Fibroblast of skin of abdomen (primary cell): ENCODE measurements around the gene NUMA1. TPM values are rescaled to one million over a fixed set of nuclear protein-coding genes. Genes with fewer than 3 reads are reported as not detected.

ENCODE experiments used
- DNase-seq: peaks from one replicate; pipeline ENCODE4 v3.0.0-alpha.2; 2013
- polyA plus RNA-seq, 2 experiments: library from polyadenylated mRNA; unstranded; fragments of 120-200 nt; gene quantifications; one replicate each; pipeline ENCODE4 v1.2.1, GENCODE V29; 2013; ENCODE audit not compliant: insufficient read length in 2 of 2

The NUMA1 gene
- polyA plus RNA-seq (2013, experiment 1 of 2; ENCODE audit: insufficient read length) = 122 TPM
- 121 TPM for polyA plus RNA-seq (2013, experiment 2 of 2; ENCODE audit: insufficient read length)

DNA sequence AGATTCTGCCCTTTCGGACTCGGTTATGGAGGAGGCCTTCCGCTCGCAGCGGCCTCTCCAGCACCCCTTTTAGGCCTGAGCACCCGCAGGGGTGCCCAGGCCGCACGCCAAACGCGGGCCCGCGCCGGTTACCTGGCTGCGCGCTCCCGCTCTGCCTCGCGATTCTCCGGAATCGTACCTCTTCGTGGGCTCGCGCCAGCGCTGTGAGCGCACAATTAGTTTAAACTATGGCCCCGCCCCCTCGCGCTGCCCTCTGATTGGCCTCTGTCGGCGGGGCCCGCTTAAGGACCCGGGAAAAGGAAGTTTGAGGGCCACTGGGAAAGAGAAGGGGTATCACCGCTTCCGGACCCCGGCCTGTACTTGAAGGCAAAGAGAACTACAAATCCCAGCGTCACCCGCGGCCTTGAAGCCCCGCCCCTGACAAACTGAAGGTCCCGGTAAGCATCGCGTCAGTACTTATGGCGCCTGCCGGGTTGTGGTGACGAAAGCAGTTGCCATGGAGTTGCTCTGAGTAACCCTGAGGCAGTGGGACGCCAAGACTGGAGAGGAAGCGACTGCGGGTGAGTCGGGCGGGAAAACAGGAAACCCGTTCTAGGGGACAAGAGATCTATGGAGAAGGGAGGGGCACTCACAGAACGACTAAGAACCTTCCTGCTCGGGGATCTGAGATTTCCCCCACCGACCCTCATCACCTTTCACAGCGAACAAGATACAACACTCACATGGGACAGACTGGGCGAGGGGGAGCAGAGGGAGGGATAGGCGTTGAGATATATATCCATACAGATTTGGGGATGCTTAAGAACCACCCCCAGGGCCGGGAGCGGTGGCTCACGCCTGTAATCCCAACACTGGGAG, at the start of gene NUMA1, which contains the start of gene LRRC51:
TSS of gene NUMA1 (minus strand) at position 217 of the 858 bp plus-strand sequence. CDS start 44,599 bp downstream, outside the sequence.
TSS of gene LRRC51 (plus strand) at position 525 of the 858 bp plus-strand sequence. CDS start 8,234 bp downstream, outside the sequence.
- DNase-seq = peak; percentile 100

GRCh38 chr11:72129381-72129780, 49.0 kb upstream of the NUMA1 start:
- DNase-seq = no peak

DNA sequence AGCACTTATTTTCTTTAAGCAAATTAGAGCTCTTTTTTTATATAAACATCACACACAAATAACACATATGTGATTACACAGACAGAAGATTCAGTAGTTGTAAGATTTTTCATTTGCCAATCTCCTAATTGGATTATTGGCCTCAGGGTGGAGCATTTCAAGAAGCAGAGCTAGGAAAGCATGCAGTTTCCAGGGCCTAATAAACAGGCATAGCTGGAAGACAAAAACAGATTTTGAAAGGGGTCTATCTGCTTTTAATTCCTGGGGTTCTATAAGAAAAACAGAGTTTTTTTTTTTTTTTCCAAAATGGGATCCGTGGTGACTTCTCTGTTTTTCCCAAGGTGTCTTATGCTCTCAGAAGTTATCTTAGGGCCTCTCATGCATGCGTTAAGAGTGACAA, 47.6 kb upstream of the NUMA1 start:
- no peak for DNase-seq

DNA sequence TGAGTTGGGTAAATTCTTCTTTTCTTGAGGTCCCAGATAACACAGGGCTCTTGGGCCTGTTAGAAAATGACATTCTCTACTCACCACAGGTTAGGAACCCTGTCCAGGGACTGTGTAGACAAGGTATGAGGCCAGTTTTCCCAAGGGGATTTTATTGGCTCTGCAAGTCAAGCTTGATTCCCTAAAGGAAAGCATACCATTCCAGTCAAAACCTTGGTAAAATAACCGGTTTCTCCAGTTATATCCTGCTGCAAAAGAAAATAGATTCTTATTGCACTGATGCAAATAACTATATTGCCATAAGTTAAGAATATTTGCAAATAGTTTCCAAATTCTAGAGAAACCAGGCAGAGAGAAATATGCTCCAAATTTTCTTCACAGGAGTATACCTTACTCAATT, 45.6 kb upstream of the NUMA1 start:
- no peak for DNase-seq

GRCh38 chr11:72124046-72124445, 43.7 kb upstream of the NUMA1 start:
- DNase-seq = no peak

DNA sequence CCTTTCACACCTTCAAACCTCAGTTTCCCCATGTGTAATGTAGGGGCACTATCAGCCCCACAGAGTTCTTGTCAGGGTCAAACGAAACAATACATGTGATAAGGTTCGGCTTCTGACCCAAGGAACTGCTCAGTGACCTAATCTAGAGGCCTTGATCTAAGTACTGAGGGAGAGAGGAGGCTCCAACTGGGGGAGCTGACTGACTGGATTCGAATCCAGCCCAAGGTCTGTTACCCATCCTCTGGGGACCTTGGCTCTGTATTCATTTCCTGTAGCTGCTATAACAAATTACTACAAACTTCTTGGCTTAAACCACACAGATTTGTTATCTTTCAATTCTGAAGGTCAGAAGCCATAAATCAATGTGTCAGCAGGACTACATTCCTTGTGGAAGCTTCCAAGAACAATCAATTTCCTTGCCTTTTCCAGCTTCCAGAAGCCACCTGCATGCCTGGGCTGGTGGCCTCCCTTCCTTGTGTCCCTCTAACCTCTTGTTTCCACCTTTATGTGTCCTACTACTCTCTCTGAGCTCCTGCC, 42.8 kb upstream of the NUMA1 start:
- peak; percentile 14 for DNase-seq

DNA sequence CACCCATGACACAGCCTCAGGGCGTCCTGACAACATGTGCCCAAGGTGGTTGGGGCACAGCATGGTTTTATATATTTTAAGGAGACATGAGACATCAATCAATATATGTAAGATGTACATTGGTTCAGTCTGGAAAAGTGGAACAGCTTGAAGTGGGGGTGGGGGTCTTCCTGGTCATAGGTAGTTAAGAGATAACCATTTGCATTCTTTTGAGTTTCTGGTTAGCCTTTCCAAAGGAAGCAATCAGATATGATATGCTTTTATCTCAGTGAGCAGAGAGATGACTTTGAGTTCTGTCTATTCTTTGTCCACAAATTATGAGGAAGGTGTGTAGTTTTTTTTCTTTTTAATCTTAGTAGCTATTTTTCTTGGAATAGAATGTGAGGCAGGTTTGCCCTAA, 42.3 kb upstream of the NUMA1 start:
- no peak for DNase-seq

DNA sequence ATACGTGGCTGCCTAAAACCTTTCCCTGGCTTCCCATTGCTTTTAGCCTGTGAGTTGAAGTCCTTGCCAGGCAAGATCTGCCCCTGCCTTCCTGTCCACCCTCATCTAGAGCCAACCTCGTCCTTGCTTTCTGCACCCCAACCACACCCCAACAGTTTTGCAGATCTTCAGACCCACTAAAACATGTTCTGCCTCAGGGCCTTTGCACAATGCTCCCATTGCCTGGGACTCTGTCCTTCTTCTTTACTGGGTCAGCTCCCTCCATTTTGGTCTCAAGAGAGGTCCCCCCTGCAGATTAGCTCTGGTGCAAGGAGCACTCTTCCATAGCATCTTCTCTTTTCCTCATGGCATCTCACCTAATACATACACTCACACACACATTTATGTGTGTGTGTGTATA, 40.6 kb upstream of the NUMA1 start:
- no peak for DNase-seq

DNA sequence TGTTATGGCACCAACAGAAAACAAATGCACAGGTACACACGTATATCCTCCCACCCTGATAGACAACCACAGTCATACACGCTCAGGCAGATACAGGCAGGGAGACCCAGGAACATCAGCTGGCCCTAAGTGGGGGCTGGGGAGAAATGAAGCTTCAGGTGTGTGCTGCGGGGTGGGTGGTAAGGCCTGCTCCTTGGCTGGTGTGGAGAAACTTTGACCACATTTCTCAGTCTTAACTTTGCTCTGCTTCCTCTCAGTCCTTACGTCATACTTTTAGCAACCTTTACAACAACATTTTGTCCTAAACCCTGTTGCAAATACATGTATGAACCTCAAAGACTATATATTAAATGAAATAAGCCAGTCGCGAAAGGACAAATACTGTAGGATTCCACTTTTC, 38.9 kb upstream of the NUMA1 start:
- DNase-seq = no peak

GRCh38 chr11:72116019-72116755, 35.8 kb upstream of the NUMA1 start:
- no peak for DNase-seq

DNA sequence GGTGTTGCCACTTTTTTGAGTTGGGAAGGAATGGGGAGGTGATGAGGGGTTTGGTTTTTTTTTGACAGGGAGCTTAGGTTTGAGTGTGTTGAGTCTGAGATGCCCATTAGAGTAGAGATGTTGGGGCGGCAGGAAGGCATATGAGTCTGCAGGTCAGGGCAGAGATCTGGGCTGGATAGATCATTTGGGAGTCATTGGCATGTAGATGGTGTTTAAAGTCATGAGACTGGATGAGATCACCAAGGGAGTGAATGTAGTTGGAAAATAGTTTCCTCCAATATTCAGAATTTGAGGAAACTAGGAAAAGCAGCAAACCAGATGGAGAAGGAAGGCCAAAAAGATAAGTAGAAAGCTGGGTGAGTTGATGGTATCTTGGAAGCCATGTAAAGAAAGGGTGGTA, 34.2 kb upstream of the NUMA1 start:
- no peak for DNase-seq

- no peak for DNase-seq
These were observed 32.9 kb upstream of the NUMA1 start for GRCh38 chr11:72112978-72113808.

- peak; percentile 100 for DNase-seq
These were observed 32.0 kb upstream of the NUMA1 start, which contains the start of gene ANAPC15 for GRCh38 chr11:72112143-72112977. ANAPC15 (minus strand) TSS chr11:72112695; CDS start chr11:72111276, 1,419 bp downstream.

GRCh38 chr11:72111300-72112142, 31.2 kb upstream of the NUMA1 start:
- no peak for DNase-seq

GRCh38 chr11:72105888-72106287, 25.5 kb upstream of the NUMA1 start, which contains the start of gene TOMT:
TOMT (plus strand) TSS chr11:72105924; CDS start chr11:72105952, 28 bp downstream.
- DNase-seq = no peak

GRCh38 chr11:72103754-72104167, 23.4 kb upstream of the NUMA1 start:
- no peak for DNase-seq

DNA sequence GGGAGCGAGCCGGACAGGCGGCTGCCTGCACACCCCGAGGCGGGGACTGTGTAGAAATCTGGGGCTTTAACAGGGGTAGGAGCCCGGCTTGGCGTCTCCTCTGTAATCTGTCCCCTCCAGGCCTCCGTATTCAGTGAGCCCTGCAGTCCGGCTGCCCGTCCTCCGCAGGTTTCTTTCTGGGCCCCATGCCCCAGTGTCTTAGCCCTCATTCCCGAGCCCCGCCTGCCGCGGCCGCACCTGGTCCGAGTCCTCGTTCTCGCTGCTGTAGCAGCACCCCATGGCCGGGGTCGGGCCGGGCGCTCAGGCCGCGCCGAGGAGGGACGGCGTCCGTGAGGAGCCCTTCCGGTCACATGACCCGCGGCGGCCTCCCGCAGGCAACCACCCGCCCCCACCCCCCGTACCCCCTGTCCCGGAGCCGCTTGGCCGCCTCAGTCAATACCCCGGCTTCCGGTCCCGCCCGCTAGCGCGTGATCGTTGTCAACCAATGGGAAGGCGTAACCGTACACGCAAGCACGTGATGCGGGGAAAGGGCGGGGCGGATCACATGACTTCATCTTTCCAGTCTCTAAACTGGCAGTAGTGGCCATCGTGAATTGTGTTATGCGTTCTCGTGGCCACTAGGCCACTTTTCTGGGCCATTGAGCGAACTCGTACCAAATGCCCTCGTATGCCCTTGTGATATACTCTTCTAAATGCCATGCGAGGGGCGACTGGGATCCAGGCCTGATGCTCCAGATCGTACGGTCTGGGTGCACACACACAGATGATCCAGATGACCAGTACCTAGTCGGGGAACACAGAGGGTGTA, 22.8 kb upstream of the NUMA1 start, which contains the start of gene LAMTOR1:
TSS of gene LAMTOR1 (minus strand) at position 352 of the 808 bp plus-strand sequence. CDS start at position 279, 73 bp downstream.
- DNase-seq = peak; percentile 99

- DNase-seq = no peak
These were observed 22.2 kb upstream of the NUMA1 start for GRCh38 chr11:72102631-72102945.

DNA sequence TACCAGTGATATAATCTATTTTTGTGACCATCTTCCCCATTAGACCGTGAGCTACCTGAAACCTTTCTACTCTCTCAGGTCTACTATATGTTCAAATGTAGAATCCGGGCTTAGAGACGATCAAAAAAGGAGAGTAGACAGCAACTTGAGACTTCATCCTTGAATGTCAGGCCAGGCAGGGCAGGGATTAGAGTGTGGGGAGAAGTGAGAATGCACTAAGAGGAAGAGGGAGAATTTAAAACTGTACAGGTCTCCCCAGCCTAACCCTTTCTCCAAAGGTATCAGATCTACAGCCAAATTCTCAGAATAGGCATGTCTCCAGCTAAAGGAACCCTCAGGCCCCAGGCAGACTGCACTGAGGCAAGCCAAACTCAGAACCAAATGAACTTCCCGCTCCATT, 21.8 kb upstream of the NUMA1 start:
- no peak for DNase-seq
